ENCODE data around the gene UNC5B.
A peak's percentile ranks its signal among the peaks of the same experiment; 100 is the strongest.

Gene UNC5B

DNA sequence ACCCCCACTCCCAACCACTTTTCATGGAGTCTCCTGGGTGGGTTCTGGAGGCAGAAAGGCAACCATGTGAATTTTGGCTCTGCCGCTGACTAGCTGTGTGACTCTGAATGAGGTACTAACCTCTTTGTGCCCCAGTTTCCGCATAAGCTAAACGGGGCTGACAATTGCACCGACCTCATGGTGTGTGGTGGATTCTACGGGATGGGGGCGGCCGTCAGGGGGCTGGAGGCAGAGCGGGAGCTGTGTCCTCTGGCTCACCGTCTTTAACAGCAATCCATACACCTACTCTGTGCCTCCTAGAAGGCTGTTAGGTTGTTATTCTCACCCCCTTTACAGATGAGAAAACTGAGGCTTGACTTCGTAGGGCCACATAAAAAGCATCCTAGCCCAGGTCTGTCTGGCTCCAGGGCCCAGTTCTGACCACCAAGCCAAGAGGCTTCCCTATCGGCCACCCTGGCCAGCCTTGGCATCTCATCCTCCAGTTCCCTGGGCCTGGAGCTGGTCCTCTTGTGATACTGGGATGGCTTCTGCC lies 102.4 kb downstream of the UNC5B start:
- DNase-seq (ENCODE audit: low read depth in 2 of 2, low spot score in 1 of 2), result no peak

DNA sequence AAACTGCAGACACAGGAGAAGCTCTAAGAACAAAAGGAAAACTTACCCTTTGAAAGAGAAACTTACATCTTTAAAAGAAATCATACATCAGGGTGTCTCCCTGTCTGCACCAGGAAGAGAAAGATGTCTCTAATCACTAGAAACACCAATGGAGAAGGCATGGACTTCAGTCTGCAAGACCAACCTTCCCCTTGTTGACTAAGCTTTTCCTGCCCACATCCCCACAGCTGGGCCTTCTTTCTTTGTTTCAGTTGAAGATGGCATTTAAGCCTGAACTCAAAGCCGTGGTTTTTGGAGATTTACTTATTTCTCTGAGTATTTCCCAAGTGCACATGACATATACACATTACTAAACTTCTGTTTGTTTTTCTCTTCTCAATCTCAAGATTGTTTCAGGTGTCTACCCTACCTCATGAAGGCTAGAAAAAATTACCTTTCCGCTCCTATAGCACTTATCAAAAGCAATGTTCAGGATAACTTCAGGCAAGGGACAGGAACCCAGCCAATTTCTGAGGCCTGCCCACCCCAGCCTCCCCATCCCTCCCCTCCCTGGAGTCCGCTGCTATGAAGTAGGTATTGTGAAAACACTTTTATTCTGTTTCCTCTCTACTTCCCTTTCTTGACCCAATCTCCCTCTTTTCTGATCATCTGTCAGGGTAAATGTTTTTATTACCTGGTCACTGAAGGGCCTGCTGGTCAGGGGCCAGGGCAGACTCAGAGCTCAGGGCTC lies 103.9 kb downstream of the UNC5B start:
- DNase-seq (ENCODE audit: low read depth in 2 of 2, low spot score in 1 of 2), result no peak

DNA sequence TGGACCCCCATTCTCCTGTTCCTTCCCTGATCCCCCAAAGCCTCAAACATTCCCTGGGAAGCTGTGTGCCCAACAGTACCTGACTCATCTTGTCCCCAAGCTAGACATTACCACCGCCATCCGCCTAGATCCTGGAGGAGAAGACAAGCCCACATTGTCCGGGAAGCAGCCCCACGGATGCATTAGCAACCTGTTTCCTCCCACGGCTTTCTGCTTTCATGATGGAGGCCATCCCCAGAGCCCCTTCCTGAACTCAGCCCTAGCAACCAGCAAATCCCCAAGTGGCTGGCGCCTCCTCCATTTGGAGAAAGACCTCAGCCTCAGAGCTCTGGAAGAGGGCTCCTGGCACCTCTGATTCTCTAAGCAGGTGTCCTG lies 104.4 kb downstream of the UNC5B start:
- DNase-seq (ENCODE audit: low read depth in 2 of 2, low spot score in 1 of 2), result no peak

DNA sequence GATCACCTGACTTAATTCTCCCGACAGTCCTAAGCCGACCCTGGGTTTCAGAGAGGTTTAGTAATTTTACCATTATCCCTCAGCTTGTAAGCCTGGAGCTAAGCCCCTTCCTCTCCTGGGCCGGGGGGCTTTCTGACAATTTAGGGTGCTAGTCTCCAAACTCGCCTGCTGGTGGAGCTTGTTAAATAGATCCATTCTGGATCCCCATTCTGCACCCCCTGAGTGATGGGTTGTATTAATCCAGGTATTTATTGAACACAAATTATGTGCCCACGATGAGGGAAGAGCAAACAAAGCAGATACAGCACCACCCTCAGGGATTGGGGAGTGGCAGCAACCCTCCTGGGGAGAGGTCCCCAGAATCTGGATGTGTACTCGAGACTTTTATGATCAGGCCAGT lies 105.4 kb downstream of the UNC5B start:
- no peak for DNase-seq (ENCODE audit: low read depth in 2 of 2, low spot score in 1 of 2)

DNA sequence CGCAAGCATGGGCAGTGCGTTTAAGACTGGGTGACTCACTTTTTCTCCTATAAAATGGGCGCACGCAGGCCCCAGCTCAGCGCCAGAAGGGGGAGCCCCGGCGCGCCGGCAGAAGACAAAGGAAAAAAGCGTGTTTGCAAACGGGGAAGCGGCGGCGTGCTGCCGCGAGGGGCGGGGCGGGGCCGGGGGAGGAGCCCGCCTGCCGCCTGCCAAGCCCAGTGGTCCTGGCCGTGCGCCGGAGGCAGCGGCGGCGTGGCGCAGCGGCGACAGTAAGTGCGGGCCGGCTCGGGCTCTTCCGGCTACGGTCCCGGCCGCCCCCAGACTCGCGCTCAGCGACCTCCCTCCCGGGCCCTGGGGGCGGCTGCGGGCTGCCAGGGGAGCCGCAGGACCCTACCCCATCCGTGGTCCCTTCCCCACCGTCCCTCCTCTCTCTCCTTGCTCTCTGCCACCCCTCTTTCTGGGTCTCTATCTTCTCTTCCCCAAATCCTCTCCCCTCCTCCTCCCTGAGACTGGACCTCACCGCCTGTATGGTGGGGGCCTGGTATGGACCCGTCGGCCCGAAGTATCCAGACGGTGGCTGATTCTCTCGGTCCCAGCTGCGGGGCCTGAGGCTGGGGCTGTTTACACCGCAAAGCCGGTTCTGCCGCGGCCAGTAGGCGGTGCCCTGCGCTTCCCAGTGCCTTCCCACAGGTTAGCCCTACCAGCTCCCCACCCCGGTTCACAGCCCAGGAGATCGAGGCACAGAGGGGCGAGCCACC lies 106.9 kb downstream of the UNC5B start, which contains the start of gene SLC29A3:
SLC29A3 (plus strand) TSS at position 218 of the 758 bp plus-strand sequence; CDS start at position 269, 51 bp downstream.
- DNase-seq (ENCODE audit: low read depth in 2 of 2, low spot score in 1 of 2), result peak; percentile 60 to 71

DNA sequence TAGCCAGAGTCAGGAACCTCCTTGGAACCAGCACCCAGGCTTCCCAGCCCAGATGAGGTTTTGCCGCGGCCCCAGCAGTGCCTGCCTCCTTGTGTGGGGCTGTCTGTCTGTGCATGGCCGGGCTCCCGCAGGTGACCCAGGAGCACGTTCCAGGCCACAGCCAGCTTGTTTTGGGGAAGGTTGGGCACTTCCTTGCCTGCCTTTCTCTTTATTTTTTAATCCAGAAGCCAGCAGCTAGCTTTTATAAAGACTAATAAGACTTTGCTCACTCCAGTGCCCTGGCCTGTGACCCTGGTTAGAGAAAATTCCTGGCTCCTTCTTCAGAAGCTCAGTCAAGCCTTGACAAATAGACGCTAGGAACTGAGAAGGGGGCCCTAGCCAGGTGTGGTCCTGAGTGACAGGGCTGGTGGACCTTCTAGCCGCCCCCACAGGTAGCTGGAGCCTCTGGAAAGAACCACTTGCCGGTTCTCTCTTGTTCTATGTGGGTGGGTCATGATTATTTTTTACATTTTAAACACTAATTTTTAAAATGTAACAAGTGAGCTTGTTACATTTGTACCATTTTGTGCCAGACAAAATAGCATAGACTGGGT lies 107.5 kb downstream of the UNC5B start:
- no peak for DNase-seq (ENCODE audit: low read depth in 2 of 2, low spot score in 1 of 2)

DNA sequence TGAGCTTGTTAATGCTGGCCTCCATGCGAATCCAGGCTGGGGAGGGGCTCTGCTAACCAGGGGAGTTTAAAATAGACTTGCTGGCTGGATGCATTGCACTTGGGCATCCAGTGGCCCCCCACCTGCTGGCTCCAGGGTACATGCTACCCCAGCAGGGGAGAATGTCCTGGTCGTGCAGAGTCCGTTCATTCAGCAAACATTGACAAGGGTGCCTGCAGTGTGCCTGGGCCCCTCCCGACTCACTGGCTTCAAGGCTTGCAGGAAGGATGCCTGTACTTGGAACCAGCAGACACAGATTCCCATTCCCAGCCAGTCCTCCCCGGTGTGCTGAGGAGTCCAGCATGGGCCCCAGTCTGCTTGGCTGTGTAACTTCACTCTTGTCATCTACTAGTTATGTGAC lies 108.2 kb downstream of the UNC5B start:
- DNase-seq (ENCODE audit: low read depth in 2 of 2, low spot score in 1 of 2), result no peak

DNA sequence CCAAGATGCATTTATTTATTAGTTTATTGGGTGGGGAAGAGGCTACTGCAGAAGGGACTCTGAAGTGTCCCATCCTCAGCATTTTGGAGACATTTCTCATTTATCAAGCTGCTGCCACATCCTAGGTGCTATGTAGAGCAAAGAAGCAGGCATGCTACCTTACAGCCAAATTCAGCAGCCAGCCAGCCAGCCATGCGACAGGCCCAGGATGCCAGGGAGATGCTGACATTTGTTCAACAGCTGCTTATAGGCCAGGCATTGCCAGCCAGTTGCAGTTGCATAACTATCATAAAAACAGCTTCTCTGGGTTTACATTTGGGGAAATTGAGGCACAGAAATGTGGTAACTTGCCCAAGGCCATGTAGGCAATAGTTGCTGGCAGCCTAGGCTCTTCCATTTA lies 109.0 kb downstream of the UNC5B start:
- no peak for DNase-seq (ENCODE audit: low read depth in 2 of 2, low spot score in 1 of 2)

DNA sequence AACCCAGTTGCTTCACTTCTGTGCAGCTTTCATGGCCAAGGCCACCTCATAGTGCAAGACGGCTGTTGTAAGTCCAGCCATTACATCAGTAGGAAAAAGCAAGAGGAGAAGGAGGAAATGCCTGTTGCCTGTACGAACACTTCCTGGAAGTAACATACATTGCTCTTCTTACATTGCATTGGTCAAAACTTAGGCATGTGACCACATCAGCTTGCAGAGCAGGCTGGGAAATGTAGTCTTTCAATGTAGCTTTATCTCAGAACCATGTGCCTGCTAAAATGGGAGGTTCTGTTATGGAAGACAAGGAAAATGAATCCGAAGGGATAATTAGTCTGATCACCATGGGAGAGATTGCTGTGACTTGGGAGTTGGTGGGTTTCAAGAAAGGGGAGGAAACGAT lies 111.0 kb downstream of the UNC5B start:
- DNase-seq (ENCODE audit: low read depth in 2 of 2, low spot score in 1 of 2), result no peak

DNA sequence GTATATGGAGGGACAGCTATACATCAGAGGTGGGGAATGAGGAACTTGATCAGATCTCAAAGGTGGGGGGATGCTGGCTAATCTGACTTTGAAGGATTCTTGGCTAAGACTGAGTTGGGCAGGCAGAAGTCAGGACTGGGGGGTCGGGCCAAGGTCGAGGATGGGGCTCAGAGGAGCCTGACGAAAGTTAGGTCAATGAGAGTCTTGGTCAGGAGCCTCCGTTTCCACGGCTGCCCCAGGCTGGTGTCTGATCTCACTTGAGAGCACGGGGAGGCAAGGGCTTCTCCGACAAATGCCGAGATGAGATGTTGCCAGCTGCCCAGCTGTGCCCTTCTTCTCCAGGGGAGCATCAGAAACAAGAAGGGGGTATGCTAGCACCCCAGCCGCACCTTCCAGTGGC lies 112.4 kb downstream of the UNC5B start:
- no peak for DNase-seq (ENCODE audit: low read depth in 2 of 2, low spot score in 1 of 2)

DNA sequence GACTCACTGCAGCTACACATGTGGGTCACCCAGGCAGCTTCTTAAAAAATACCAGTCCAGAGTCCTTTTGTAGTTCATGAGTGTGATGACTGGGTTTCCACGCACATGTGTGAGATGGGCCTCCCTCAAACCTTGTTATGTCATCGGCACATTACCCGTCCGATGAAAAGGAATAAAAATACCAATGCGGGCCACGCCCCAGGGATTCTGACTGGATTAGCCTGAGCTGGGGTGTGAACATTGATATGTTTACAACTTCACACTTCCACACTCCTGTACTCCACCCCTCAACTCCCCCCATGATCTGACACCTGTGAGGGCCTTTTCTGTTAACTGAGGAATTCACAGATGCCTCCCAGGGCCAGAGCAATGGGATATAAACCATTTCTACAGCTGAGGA lies 112.9 kb downstream of the UNC5B start:
- DNase-seq (ENCODE audit: low read depth in 2 of 2, low spot score in 1 of 2), result no peak

DNA sequence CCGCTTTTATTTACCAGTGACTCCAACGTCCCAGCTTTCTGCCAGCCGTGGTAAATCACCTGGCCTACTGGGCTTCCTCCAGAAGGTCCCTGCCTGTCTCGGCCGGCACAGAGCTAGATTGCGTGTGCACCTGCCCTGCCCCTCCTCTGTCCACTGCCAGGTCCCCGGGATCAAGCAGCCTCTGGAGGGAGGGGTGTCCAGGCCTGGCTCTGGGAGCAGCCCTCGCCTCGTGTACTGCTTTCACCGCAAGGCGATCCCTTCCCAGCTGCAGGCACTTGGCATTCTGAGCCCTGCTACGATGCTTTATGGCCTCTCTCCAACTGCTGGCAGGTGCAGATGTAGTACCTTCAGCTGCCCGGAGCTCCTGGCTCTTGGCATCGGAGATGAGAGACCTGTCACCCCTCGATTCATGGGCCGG lies 114.1 kb downstream of the UNC5B start:
- DNase-seq (ENCODE audit: low read depth in 2 of 2, low spot score in 1 of 2), result no peak

DNA sequence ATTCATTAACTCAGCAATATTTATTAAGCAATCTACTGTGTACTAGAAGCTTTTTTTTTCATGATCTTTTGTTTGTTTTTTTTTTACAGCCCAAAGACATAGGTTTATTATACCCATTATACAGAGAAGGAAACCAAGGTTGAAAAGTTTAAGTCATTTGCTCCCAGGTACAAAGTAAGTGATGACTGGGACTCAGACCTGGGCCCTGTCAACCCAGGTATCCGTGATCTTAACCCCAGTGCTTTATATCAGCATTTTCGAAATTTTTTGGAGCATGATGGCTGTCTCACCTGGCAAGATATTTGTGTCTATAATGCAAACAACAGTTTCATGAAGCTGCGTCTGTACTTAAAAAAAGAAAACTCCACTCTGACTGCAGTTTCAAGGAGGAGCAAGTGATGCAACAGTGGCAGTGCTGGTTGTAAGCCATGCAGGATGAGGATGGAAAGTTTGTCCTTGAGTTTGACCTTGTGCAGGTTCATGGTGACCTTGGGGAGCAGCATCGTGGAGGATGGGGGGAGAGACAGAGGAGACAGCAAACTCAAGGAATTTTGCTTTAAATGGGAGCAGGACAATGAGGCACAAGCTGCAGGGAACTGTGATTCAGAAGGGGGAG lies 118.5 kb downstream of the UNC5B start:
- DNase-seq (ENCODE audit: low read depth in 2 of 2, low spot score in 1 of 2), result no peak

DNA sequence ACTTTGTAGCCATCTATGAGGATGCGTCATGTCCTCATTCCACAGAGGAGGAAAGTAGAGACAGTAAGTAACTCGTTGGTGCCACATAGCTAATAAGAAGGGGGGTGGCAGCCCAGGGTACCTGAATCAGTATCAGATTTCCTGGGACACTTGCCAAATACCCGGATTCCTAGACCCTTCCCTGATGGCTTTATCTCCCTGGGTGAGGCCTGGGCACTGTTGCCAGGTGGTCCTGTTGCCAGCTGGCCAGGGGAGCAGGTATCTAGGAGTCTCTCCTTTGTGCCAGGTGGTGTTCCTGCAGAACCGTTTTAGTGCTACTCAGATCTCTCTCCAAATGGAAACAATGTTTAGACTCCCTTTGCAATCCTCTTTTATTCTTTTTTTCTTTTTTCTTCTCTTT lies 119.4 kb downstream of the UNC5B start:
- DNase-seq (ENCODE audit: low read depth in 2 of 2, low spot score in 1 of 2), result no peak

DNA sequence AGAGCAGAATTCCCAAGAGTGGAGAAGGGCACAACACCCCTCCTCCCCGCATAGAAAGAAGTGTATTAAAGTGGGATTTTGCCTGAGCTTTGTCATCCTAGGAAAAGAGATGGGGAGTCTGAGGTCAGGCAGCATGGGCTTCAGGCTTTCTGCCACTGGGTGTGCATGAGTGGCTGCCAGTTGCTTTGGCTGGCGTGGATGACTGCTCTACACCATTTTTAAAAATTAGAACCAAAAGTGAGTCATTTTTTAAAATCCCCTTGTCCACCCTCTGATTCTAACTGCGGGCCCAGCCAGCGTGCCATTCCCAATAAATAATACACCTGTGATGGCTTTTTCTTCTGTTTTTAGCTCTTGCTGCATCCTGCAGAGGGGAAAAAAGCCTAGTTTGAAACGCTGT lies 120.1 kb downstream of the UNC5B start:
- DNase-seq (ENCODE audit: low read depth in 2 of 2, low spot score in 1 of 2), result no peak

DNA sequence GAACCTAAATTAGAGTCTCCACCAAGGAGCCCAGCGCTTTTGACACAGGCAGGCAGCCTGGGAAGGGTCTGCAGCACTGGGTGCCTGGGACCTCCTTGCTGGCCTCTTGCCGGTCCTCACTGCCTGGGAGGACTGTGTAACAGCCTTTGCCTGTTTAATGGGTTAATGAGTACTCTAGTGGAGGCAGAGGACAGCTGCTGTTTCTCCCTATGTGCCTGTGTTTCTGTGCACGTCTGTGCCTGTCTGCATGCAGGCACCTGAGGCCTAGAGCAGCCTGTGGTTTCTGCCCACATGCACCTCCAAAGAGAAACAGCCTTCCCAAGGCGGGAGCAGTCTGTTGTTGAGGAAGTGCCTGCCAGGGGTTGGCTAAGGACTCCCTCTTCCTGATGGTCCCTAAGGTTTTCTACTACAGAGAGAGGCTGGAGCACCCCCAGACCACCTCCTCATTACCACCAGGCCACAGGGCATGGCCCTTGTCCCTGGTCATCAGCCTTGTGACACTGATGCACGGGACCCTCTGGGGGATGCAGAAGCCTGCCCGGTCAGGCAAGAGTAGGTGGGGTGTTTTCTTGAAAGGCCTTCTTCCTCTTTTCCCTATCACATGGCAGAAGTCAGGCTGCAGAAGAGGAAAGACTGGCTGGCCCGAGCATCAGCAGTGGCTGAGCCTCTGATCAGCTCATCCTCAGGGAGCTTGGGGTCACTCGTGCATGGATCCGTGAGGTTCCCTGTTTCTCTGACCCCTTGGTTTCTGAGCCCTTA lies 120.9 kb downstream of the UNC5B start:
- no peak for DNase-seq (ENCODE audit: low read depth in 2 of 2, low spot score in 1 of 2)

DNA sequence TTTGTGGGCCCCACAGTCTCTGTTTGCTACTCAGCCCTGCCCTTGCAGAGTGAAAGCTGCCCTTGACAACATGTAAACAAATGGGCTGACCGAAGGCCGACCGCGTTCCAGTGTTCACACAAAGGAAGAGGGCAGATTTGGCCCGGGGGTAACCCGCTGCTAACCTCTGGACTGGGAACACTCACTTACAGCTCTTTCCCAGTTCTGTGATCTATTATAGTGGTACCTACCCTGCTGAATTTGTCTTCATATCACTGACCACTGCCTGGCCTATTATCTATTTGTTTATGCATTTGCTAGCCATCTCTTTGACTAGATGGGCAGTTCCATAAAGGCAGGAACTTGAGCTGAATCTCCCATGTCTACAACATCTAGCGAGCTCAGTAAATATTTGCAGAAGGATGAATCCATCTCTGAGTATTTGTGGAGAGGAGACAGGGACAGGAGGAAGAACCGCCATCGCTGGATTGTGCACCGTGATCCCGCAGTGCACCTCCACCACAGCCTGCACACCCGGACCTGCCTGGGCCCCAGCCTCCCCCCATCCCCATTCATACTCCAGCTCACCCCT lies 121.9 kb downstream of the UNC5B start:
- DNase-seq (ENCODE audit: low read depth in 2 of 2, low spot score in 1 of 2), result no peak

DNA sequence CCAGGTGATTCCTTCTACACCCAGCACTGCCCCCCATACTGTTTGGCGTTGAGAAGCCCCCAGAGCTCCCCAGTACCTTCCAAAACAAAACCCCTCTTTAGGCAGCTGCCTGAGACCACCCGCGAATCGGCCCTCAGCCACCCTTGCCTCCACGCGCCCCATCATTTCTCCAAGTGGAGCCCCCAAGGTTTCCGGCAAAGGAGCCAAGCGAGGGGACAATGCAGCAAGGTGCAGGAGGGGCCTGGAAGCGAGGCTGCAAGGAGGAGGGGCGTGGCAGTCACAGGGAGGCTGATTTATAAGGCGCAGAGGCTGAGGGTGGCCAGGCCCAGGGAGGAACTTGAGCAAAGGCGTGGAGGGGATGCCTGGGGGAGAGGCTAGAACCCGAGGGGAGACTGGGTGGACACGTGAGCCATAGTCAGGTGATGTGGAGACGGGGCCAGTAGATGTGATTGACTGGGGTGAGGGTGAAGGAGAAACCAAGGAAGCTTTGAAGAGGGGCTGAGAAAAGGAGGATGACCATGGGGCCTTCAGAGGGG lies 122.9 kb downstream of the UNC5B start:
- no peak for DNase-seq (ENCODE audit: low read depth in 2 of 2, low spot score in 1 of 2)

DNA sequence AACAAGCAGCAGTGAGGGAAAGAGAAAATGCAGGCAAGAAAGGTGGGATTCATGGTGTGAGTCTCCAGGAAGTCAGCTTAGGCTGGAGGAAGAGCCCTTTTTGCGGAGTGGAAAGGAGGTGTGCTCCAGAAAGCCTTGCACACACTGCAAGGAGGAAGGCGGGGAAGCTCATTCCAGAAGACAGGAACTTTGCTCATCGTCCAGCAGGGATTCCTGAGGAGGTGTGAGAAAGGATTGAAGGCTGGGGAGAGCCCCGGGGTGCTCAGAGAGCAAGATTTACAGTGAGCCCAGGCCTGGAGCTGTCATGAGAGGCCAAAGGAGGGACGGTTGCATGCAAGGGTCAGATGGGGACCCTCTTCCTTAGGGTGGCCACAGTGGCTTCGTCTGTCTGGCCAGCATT lies 124.3 kb downstream of the UNC5B start:
- no peak for DNase-seq (ENCODE audit: low read depth in 2 of 2, low spot score in 1 of 2)

DNA sequence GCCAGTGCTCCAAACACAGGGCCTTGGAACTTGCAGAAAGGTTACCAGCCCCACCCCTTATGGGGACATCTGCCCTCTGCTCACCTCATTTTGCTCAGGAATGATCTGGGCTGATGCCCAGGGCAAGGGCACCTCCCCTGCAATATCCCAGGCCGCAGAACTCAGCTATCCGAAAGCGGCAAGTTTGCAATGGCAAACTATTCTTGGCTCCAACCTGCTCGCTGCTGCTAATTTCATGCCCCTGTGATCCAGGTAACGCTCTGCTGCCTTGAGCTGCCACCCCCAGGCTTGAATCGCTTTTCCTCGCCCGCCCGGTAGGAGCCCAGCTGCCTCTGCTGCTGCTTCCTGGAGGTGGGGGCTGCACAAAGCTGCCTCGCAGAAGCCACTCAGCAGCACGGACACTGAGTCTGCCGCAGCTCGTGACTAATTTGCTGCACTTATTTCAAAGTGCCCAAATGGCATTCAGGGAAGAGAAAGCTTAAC lies 124.9 kb downstream of the UNC5B start:
- DNase-seq (ENCODE audit: low read depth in 2 of 2, low spot score in 1 of 2), result no peak

Measured in stimulated activated CD8-positive, alpha-beta memory T cell treated with anti-CD3 and anti-CD28 coated beads, Interleukin-4, amount 100 ng/mL, for 4 hours (primary cell).